Astrocyte of the cerebellum (primary cell): Measurements from ENCODE around the gene BAZ1A.

Source experiments
- DNase-seq: peaks from one replicate; pipeline ENCODE4 v3.0.0-alpha.2; 2011; ENCODE audit warnings: low read depth
- H3K4me3 ChIP-seq: 2 replicates; pipeline ENCODE4 v1.5.1; 2011; ENCODE audit warnings: mild to moderate bottlenecking, low read depth, low read length, moderate library complexity
- in situ Hi-C: cut with HindIII; loops from 2 replicates; pipeline ENCODE4 v1.10.0; 2017; ENCODE audit warnings: low sequenced_read_pairs
- TF ChIP-seq, protein P1 (sequence below): IDR thresholded peaks from 2 replicates; pipeline ENCODE4 v1.5.1; 2012; ENCODE audit warnings: low read length, low read depth, moderate library complexity, mild to moderate bottlenecking; ENCODE audit errors: missing control alignments

The BAZ1A gene

GRCh38 chr14:34711169-34711568, 164.0 kb downstream of the BAZ1A start:
- in situ Hi-C loops, result no loop called here
- peak; percentile 48 for DNase-seq
- TF ChIP-seq, protein P1, sequence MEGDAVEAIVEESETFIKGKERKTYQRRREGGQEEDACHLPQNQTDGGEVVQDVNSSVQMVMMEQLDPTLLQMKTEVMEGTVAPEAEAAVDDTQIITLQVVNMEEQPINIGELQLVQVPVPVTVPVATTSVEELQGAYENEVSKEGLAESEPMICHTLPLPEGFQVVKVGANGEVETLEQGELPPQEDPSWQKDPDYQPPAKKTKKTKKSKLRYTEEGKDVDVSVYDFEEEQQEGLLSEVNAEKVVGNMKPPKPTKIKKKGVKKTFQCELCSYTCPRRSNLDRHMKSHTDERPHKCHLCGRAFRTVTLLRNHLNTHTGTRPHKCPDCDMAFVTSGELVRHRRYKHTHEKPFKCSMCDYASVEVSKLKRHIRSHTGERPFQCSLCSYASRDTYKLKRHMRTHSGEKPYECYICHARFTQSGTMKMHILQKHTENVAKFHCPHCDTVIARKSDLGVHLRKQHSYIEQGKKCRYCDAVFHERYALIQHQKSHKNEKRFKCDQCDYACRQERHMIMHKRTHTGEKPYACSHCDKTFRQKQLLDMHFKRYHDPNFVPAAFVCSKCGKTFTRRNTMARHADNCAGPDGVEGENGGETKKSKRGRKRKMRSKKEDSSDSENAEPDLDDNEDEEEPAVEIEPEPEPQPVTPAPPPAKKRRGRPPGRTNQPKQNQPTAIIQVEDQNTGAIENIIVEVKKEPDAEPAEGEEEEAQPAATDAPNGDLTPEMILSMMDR, result no peak

DNA sequence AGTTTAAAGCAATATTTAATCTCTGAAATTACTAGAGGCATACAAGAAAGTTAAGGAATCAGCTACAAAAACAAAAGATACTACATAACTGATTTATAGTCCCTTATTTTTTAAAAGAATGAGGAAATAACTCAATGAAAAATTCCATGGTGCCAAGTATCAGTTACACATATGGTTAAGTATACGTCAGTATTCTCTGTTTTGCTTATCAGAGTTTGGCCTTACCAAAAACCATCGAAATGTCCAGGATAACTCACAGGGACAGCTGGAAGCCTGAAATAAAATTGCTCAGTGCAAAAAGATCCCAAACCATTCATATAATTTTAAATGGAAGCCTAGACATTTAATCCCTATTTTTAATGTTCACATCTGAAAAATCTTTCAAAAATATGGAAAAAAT, 164.4 kb downstream of the BAZ1A start:
- in situ Hi-C loops, result no loop called here
- no peak for DNase-seq
- TF ChIP-seq, protein P1, result no peak
- no peak overlapping the region for H3K4me3 ChIP-seq

More at GRCh38 chr14:34711169-34711568, 164.0 kb downstream of the BAZ1A start:
- H3K4me3 ChIP-seq, result no peak overlapping the region

GRCh38 chr14:34710006-34710405, 165.2 kb downstream of the BAZ1A start:
- H3K4me3 ChIP-seq, result no peak overlapping the region
- TF ChIP-seq, protein P1, result no peak
- DNase-seq, result no peak
- in situ Hi-C loops, result no loop called here

GRCh38 chr14:34707722-34708121, 167.4 kb downstream of the BAZ1A start:
- TF ChIP-seq, protein P1, result no peak
- no peak overlapping the region for H3K4me3 ChIP-seq
- in situ Hi-C loops, result no loop called here
- DNase-seq, result no peak
